Ovary (tissue), 9 donors: ENCODE measurements around the gene PIGL. TPM values are rescaled to one million over a fixed set of nuclear protein-coding genes. Genes with fewer than 3 reads are reported as not detected.
A peak's percentile ranks its signal among the peaks of the same experiment; 100 is the strongest.

ENCODE experiments used
- DNase-seq, 5 donors: peaks; one replicate each; pipeline ENCODE4 v3.0.0-alpha.2; 2019 to 2020
- H3K27ac ChIP-seq, 2 donors: fragments of 200-600 bp; one replicate each; pipeline versions ENCODE4 v1.5.1 to v1.8.0; 2019 to 2022
- H3K27me3 ChIP-seq: fragments of 200-600 bp; one replicate; pipeline ENCODE4 v1.8.0; 2022
- H3K36me3 ChIP-seq: fragments of 200-600 bp; sonication (generic); one replicate; pipeline ENCODE4 v1.5.1; 2019
- H3K4me1 ChIP-seq: one replicate; pipeline ENCODE4 v1.8.1; 2013; ENCODE audit warnings: mild to moderate bottlenecking, moderate library complexity; ENCODE audit not compliant: insufficient read depth
- H3K4me3 ChIP-seq: fragments of 200-600 bp; sonication (generic); one replicate; pipeline ENCODE4 v1.5.1; 2017
- H3K9me3 ChIP-seq, 2 donors: fragments of 200-600 bp in 1 of 2; sonication (generic) in 1 of 2; one replicate each; pipeline versions ENCODE4 v1.5.1 to v1.8.1; 2013 to 2019; ENCODE audit warnings: mild to moderate bottlenecking in 1 of 2, moderate library complexity in 1 of 2
- EP300 ChIP-seq: sonication (generic); formaldehyde crosslinking; IDR thresholded peaks from one replicate; pipeline ENCODE4 v1.6.1; 2017; ENCODE audit warnings: antibody characterized with exemption
- POLR2A ChIP-seq: fragments of 450-650 bp; IDR thresholded peaks from one replicate; pipeline ENCODE4 v1.6.1; 2017; ENCODE audit warnings: antibody characterized with exemption, mild to moderate bottlenecking, moderate library complexity
- WGBS, 3 donors: extraction: QIAGEN DNeasy Blood & Tissue Kit in 1 of 3; methylation state at CpG; one replicate each; pipeline versions ENCODE4 v1.1.5 to v1.1.7; 2013 to 2017; 5-methylcytosine and 5-hydroxymethylcytosine counted together
- intact Hi-C, 4 donors: fragments of 100-400 bp; cut with DNase I; formaldehyde crosslinking; loops; one replicate each; pipeline versions ENCODE4 v1.11.0 to v1.15.1; 2022 to 2023
- polyA plus RNA-seq, 2 donors: library from polyadenylated mRNA; stranded (reverse); fragments of 200-250 nt in 1 of 2; fragments of 350-450 nt in 1 of 2; fragmentation: Illumina TruSeq in 1 of 2; extraction: RNeasy Lipid Tissue Mini Kit (QIAGEN cat#74804) in 1 of 2; gene quantifications; one replicate each; pipeline ENCODE4 v1.2.3, GENCODE V29; 2013 to 2014
- total RNA-seq, 7 donors: library from RNA; depleted of rRNA in 2 of 7; stranded (reverse); fragments of >200 nt in 2 of 7; fragmentation: NEBNext Ultra II Directional in 3 of 7; extraction: Animal tissue kit (Norgen Biotek cat#: 25700) in 3 of 7; gene quantifications; one replicate each; pipeline versions ENCODE4 v1.1.0 to v1.2.4, GENCODE V29; 2016 to 2023
- TF ChIP-seq, protein P1 (sequence below), 3 donors: fragments of 450-650 bp in 2 of 3; fragments of 200-600 bp in 1 of 3; IDR thresholded peaks; one replicate each; pipeline versions ENCODE4 v1.5.1 to v1.8.0; 2016 to 2022; ENCODE audit warnings: antibody characterized with exemption in 3 of 3, mild to moderate bottlenecking in 1 of 3
- donor health status: DM: no; HTN: no; CAD: no; lungs with moderate emphysema.
- donor health status: DM: no; HTN: no; CAD: no.
- donor health status: Bipolar disorder and iron deficiency.
- donor health status: DM: yes; HTN: yes; CAD: no.
- donor health status: DM: no; HTN: no; CAD: no.
- donor health status: DM: yes; HTN: yes; CAD: no.

PIGL gene
- total and polyA plus RNA-seq, 9 donors = 16.1 to 45.2 (median 34.8) TPM

DNA sequence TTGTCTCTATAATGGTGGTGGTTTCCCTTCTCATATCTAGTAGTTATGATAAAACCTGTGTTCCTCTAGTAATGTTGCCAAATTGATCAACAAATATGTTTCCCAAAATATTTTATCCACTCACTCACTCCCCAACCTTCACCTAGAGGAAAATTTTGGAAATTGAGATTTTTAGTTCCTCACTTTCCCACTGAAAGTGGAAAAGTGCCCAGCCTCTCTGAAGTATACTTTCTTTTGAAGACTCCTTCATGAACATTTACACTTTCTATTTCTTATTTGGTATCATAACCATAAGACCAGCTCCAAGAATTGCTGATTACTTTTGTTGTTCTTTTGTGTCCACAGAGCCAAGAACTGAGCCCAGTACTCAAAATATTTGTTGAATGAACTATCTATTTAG lies 141.4 kb downstream of the PIGL start:
- Histone ChIP-seq H3K4me1 (peaks cover 2% of the 10 kb centered on the region), H3K4me3 (no peak overlapping the region), H3K27me3 (no peaks in the 10 kb centered on the region), H3K9me3 (no peaks in the 10 kb centered on the region), H3K27ac (no peak overlapping the region), H3K36me3 (no peaks in the 10 kb centered on the region)
- TF ChIP-seq POLR2A = no peak
- TF ChIP-seq, protein P1, sequence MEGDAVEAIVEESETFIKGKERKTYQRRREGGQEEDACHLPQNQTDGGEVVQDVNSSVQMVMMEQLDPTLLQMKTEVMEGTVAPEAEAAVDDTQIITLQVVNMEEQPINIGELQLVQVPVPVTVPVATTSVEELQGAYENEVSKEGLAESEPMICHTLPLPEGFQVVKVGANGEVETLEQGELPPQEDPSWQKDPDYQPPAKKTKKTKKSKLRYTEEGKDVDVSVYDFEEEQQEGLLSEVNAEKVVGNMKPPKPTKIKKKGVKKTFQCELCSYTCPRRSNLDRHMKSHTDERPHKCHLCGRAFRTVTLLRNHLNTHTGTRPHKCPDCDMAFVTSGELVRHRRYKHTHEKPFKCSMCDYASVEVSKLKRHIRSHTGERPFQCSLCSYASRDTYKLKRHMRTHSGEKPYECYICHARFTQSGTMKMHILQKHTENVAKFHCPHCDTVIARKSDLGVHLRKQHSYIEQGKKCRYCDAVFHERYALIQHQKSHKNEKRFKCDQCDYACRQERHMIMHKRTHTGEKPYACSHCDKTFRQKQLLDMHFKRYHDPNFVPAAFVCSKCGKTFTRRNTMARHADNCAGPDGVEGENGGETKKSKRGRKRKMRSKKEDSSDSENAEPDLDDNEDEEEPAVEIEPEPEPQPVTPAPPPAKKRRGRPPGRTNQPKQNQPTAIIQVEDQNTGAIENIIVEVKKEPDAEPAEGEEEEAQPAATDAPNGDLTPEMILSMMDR (IDR thresholded peaks at IDR 0.05) = no peak
- TF ChIP-seq EP300 = no peak
- intact Hi-C loops = loop anchor here in 1 of 4 donors (10.0 kb wide), 1 partner anchor 74 kb away; no protein-coding TSS in a partner anchor
- DNase-seq = no peak

DNA sequence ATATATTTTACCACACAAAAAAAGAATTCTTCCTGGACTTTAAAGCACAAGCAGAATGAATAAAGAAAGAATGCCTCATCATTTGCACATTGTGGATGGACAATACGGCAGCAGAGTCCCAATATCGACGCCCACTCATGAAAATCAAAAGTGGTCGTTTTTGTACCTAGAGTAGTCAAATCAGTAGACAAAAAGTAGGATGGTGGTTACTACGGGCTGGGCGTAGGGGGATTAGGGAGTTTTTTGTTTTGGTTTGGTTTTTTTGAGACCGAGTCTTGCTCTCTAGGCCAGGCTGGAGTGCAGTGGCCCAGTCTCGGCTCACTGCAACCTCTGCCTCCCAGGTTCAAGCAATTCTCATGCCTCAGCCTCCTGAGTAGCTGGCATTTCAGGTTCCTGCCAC lies 144.9 kb downstream of the PIGL start:
- no peak for DNase-seq
- Histone ChIP-seq H3K27ac (no peak overlapping the region), H3K9me3 (no peaks in the 10 kb centered on the region), H3K36me3 (no peaks in the 10 kb centered on the region), H3K4me1 (no peaks in the 10 kb centered on the region), H3K4me3 (no peak overlapping the region), H3K27me3 (no peaks in the 10 kb centered on the region)
- 72 to 84% (median 77%) methylated on average over 8 of the region's 8 CpGs for WGBS, 3 donors
- TF ChIP-seq POLR2A (no peak), EP300 (no peak)
- TF ChIP-seq, protein P1 (IDR thresholded peaks at IDR 0.05) = no peak
- intact Hi-C loops = loop anchor here (5.0 to 10.0 kb wide), 3 partner anchors 153 to 163 kb away; no protein-coding TSS in a partner anchor

DNA sequence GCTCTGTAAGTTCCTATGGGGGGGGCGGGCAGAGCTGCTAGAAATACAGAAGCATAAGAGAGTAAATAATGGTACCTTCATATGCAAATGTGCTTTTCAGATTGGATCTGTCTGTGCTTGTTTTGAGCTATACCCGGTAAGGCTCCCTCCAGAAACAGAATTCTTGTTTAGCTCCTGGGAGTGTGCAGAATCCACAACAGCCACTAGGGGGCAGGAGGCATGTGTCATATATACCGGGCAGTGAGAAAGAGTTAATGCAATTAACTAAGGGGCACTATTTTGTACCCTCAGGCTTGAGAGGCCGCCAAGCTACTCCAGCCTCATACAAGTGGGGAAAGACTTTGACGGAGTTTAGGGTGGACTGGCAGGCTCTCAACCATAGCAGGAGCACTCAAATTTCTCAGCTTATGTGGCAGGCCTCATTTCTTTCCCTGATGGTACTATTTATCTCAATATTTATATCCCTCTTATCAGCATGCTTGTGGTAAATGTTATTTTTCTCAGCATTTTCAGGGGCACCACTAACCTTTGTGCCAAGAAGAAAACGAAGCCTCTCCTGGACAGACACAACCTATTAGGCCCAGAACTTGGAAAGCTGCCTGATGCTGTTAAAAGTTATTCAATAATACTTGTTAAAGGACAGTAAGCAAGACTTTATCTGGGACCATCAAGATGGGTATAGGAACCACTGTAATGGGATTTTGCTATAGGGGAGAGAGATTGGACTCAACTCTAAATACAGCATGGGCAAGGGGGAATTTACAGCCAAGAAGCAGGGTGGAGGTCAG lies 146.9 kb downstream of the PIGL start:
- Histone ChIP-seq H3K27ac (no peak overlapping the region), H3K27me3 (no peaks in the 10 kb centered on the region), H3K4me3 (no peak overlapping the region), H3K4me1 (no peaks in the 10 kb centered on the region), H3K36me3 (no peaks in the 10 kb centered on the region), H3K9me3 (no peaks in the 10 kb centered on the region)
- intact Hi-C loops = loop anchor here (5.0 to 10.0 kb wide), 3 partner anchors 151 to 161 kb away; no protein-coding TSS in a partner anchor
- 10 to 12% (median 11%) methylated on average over 6 of the region's 6 CpGs for WGBS, 3 donors
- TF ChIP-seq EP300 = no peak
- TF ChIP-seq, protein P1 (IDR thresholded peaks at IDR 0.05) = peak; percentile 70 to 80 (median 75)
- peak; percentile 51 to 78 (median 74) for DNase-seq

DNA sequence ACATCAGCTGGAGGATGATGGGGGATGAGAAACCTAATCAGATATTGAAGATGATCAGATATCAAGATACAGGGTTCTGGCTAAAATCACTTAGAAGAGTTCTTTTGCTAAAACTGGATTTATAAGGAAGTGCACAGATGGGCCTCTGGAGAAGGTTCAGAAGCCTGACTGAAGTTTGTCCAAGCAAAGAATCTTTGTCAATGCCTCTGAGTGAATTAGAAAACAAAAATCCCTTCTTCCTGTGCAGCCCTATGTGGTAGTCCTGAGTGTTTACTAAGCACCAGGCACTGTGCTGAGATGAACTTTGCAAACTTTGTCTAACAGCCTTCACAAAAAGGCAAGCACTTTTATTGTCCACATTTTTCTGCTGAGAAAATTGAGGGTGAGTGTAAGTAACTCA lies 147.6 kb downstream of the PIGL start:
- Histone ChIP-seq H3K4me3 (no peak overlapping the region), H3K9me3 (no peaks in the 10 kb centered on the region), H3K4me1 (no peaks in the 10 kb centered on the region), H3K27ac (no peak overlapping the region), H3K36me3 (no peaks in the 10 kb centered on the region), H3K27me3 (no peaks in the 10 kb centered on the region)
- TF ChIP-seq POLR2A = no peak
- TF ChIP-seq EP300 = no peak
- TF ChIP-seq, protein P1 (IDR thresholded peaks at IDR 0.05) = no peak
- no peak for DNase-seq
- intact Hi-C loops = loop anchor here (5.0 to 10.0 kb wide), 3 partner anchors 150 to 160 kb away; no protein-coding TSS in a partner anchor
